Measurements from ENCODE around the gene EIF3L.

Gene EIF3L

DNA sequence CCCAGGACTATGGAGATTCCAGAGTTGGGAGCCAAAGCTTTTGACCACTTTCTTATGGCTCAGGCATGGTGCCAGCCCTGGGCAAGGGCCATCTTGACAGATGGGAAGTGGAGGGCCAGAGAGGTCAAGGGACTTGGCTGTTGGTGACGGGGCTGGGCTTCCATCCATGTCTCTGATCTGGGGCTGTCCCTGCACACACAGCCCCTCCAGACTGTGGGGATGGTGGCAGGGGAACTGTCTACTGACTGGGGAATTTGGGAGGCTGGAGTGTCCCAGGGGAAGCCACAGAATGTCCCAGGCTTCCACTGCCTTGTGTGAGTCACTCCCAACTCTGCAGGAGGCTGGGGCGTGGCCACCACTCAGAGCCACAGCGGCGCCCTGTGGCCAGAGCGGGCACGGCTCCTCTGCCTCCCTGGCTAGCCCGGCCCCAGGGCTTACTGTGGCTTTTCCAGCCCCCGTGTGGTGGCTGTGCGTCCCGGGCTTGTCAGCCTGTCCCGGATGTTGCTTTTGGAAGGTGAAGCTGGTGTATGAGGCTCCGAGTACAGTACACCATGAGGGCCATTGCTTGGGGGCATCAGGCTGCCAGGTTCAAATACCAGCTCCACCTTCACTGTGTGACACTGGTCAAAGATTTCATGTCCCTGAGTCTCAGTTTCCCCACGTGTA, 84.6 kb downstream of the EIF3L start:
- H3K9me3 ChIP-seq (ENCODE audit: control insufficient read depth, low read length): no peaks in the 10 kb centered on the region
- H3K4me3 ChIP-seq (ENCODE audit: insufficient read depth, low read depth, low read length, poor library complexity, severe bottlenecking): no peak overlapping the region
- no peak overlapping the region for H3K27ac ChIP-seq (ENCODE audit: insufficient read depth, low read length, poor library complexity, severe bottlenecking)

More for the DNA sequence above, 84.6 kb downstream of the EIF3L start:
- H3K4me1 ChIP-seq (ENCODE audit: control insufficient read depth, insufficient read depth, low read length, poor library complexity, severe bottlenecking): peaks cover 7% of the 10 kb centered on the region
- peaks cover 14% of the 10 kb centered on the region for H3K36me3 ChIP-seq (ENCODE audit: control insufficient read depth, insufficient read depth, low read length)
- no peaks in the 10 kb centered on the region for H3K27me3 ChIP-seq (replicated peaks; ENCODE audit: control insufficient read depth, insufficient read depth, low read length, poor library complexity, severe bottlenecking)
- peak; percentile 61 to 67 (median 61) for DNase-seq

Data from effector memory CD4-positive, alpha-beta T cell (primary cell).